A549 (cell line): ENCODE data around the gene ZNF385B.

ENCODE experiments used
- CBX2 ChIP-seq: fragments of 200-600 bp; sonication (generic); IDR thresholded peaks from 2 replicates; pipeline ENCODE4 v1.6.1; 2016; ENCODE audit warnings: low read depth, mild to moderate bottlenecking, borderline replicate concordance
- CHD2 ChIP-seq: fragments of 150-350 bp; IDR thresholded peaks from 2 replicates; pipeline ENCODE4 v1.6.1; 2014; ENCODE audit warnings: low read length; ENCODE audit not compliant: partially characterized antibody
- CTCF ChIP-seq: fragments of >200 bp; sonication (Bioruptor Twin); formaldehyde crosslinking; IDR thresholded peaks from 3 replicates; pipeline ENCODE4 v1.5.1; 2016
- EP300 ChIP-seq, 2 experiments: fragments of >200 bp; sonication (Bioruptor Twin); formaldehyde crosslinking; IDR thresholded peaks; 2 replicates in 1 of 2; 3 replicates in 1 of 2; pipeline ENCODE4 v1.6.1; 2016 to 2017
- HDAC2 ChIP-seq: fragments of 200-600 bp; sonication (generic); IDR thresholded peaks from 2 replicates; pipeline ENCODE4 v1.6.1; 2016
- JUNB ChIP-seq: fragments of >200 bp; sonication (Bioruptor Twin); formaldehyde crosslinking; IDR thresholded peaks from 2 replicates; pipeline ENCODE4 v1.6.1; 2016
- MAZ ChIP-seq: fragments of 150-350 bp; IDR thresholded peaks from 2 replicates; pipeline ENCODE4 v1.6.1; 2014; ENCODE audit warnings: antibody characterized with exemption, low read depth, low read length, borderline replicate concordance
- PBX3 ChIP-seq: IDR thresholded peaks from 2 replicates; pipeline ENCODE4 v1.6.1; 2012
- TF ChIP-seq, protein P1 (sequence below): fragments of 200-600 bp; sonication (generic); IDR thresholded peaks from 2 replicates; pipeline ENCODE4 v1.6.1; 2016; ENCODE audit warnings: antibody characterized with exemption, mild to moderate bottlenecking, moderate library complexity

GRCh38 chr2:179692610-179693009, 168.8 kb downstream of the ZNF385B start:
- no peak for TF ChIP-seq JUNB
- no peak for TF ChIP-seq EP300 (IDR thresholded peaks at IDR 0.05)
- TF ChIP-seq CBX2: no peak
- TF ChIP-seq, protein P1, sequence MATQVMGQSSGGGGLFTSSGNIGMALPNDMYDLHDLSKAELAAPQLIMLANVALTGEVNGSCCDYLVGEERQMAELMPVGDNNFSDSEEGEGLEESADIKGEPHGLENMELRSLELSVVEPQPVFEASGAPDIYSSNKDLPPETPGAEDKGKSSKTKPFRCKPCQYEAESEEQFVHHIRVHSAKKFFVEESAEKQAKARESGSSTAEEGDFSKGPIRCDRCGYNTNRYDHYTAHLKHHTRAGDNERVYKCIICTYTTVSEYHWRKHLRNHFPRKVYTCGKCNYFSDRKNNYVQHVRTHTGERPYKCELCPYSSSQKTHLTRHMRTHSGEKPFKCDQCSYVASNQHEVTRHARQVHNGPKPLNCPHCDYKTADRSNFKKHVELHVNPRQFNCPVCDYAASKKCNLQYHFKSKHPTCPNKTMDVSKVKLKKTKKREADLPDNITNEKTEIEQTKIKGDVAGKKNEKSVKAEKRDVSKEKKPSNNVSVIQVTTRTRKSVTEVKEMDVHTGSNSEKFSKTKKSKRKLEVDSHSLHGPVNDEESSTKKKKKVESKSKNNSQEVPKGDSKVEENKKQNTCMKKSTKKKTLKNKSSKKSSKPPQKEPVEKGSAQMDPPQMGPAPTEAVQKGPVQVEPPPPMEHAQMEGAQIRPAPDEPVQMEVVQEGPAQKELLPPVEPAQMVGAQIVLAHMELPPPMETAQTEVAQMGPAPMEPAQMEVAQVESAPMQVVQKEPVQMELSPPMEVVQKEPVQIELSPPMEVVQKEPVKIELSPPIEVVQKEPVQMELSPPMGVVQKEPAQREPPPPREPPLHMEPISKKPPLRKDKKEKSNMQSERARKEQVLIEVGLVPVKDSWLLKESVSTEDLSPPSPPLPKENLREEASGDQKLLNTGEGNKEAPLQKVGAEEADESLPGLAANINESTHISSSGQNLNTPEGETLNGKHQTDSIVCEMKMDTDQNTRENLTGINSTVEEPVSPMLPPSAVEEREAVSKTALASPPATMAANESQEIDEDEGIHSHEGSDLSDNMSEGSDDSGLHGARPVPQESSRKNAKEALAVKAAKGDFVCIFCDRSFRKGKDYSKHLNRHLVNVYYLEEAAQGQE: no peak
- TF ChIP-seq HDAC2: no peak
- no peak for TF ChIP-seq CTCF
- TF ChIP-seq CHD2: no peak
- TF ChIP-seq MAZ: no peak
- TF ChIP-seq PBX3: no peak
